Activated T-cell treated with anti-CD3 and anti-CD28 coated beads for 48 hours (primary cell): ENCODE measurements around the gene EGFL7.

Source experiments
- DNase-seq: peaks from one replicate; pipeline ENCODE4 v3.0.0-alpha.2; 2020; ENCODE audit warnings: low read depth

EGFL7 gene

GRCh38 chr9:136662656-136663581 is at the start of gene EGFL7:
Gene EGFL7, plus strand, starts transcription at chr9:136662916. Its CDS starts 5,367 bp downstream, at chr9:136668283.
- no peak for DNase-seq

DNA sequence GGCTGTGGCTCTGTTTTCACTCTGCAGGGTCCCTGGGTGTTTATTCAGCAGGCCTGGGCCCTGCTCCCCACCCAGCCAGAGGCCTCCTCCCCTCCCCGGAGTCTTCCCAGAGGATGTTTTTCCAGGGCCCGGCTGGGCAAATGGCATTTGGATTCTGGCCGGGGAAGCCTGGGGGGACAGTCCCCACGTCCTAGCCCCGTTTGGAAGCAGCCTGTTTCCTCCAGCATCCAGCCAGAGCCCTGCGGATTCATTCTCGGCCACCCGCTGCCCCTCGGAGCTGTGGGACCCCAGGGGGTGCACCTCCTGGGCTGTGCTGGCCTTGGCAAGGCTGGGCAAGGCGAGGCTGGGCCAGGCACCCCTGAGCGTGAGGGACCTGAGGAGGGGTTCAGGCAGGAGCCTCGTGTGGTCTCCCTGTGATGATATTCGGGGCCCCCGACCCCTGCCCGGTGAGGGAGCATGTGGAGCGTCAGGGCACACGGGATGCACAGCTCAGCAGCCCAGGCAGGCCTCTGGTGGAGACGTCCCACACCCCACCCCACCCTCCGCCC is 48.8 kb upstream of the EGFL7 start:
- no peak for DNase-seq

DNA sequence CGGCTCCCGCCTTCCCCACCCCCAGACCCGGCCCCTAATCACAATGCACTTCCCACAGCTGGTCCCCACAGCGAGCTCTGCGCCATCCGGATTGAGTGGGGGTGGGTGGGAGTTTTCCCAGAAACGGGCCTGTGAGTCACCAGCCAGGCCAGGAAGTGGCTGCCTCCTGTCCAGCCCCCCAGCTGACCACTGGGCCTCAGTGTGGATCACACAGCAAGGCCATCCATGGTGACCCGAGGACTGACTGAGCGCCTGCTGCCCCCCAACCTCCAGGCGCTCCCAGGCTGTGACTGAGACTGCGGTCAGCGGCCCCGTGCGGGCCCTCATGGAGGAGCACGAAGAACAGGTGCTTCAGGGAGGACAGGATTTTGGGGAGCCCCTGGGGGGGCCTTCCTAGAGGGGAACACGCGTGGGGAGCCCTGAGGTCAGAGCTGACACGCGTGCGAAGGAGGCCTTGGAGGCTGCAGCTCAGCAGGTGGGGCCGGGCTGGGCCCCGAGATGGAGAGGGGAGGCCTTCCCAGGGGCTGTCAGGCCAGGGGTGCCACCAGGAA is 48.3 kb upstream of the EGFL7 start:
- DNase-seq: no peak

DNA sequence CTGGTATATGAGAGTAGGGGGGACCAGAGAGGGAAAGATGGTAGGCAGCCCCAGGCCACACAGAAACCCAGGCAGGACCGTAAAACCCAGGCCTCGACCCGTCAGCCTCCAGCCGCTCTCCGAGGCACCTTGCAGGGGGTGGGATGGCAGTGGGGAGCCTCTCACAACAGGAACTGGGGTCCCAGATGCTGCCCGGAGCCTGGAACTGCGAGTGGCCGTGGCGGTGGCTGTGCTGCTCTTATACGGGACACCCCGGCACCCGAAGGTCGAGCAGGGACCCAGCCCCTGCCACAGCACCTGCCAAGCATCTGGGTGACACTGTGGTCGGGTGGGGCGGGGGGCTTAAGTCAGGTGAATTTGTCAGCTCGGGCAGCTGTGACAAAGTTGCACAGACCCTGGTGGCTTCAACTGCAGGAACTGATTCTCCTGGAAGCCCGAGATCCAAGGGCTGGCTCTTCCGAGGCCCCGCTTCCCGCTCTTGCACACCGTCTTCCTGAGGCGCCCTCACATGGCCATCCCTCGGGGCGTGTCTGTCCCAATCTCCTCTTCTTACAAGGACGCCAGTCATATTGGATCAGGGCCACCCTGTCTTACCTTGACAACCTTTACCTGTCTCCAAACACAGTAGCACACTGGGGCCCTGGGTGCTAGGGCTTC is 47.6 kb upstream of the EGFL7 start:
- DNase-seq: no peak

- DNase-seq: no peak
These were observed 46.9 kb upstream of the EGFL7 start for GRCh38 chr9:136615631-136616306.

DNA sequence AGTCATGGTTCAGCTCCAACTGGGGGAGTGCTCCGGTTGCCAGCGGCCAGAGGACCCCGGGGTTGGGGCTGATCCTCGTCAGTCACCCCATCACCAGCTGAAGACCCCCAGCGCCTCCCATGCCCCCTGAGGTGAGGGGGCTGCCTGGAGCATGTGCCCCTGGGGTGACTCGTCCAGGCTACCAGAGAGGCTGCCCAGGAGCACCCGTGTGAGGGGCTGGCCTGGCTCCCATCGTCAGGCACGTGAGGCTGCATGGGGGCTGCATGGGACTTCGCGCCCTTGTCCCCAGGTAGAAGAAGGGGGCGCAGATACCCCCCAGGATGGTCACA is 46.4 kb upstream of the EGFL7 start:
- DNase-seq: no peak

DNA sequence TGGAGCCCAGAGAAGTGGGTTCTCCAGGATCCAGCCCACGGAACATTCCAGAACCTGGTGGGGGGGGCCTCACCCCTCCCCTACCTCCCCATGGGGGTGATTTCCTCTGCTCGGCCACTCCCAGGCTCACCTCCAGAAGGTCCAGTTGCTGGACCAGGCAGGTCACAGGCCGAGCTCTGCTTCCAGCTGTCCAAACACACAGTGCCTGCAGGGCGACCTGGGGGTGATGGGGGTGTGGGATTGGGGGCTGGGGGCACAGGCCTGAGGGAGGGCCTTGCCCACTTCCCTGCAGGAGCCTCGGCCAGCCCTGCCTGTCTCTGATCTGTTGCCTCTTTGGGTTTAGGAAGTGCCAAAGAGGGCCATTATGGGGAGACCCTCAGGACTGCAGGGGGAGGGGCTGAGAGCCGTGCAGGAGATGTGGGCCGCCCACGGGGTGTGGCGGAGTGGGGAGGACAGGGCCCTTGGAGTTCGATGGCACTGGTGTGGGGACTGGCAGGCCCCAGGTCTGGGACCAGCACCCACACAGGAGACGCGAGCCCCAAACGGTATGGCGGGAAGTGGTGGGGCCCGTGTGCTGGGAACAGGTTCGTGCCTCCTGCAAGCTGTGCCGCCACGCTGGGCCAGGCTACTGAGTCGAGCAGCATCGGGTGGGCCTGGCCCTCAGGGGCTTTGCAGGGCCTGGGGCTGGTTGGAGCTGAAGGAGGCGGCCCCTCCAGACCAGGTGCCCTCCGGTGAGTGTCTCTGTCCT is 45.6 kb upstream of the EGFL7 start:
- DNase-seq: no peak

GRCh38 chr9:136617746-136618579 is 44.8 kb upstream of the EGFL7 start:
- DNase-seq: no peak

- no peak for DNase-seq
These were observed 43.9 kb upstream of the EGFL7 start for GRCh38 chr9:136618580-136619547.

DNA sequence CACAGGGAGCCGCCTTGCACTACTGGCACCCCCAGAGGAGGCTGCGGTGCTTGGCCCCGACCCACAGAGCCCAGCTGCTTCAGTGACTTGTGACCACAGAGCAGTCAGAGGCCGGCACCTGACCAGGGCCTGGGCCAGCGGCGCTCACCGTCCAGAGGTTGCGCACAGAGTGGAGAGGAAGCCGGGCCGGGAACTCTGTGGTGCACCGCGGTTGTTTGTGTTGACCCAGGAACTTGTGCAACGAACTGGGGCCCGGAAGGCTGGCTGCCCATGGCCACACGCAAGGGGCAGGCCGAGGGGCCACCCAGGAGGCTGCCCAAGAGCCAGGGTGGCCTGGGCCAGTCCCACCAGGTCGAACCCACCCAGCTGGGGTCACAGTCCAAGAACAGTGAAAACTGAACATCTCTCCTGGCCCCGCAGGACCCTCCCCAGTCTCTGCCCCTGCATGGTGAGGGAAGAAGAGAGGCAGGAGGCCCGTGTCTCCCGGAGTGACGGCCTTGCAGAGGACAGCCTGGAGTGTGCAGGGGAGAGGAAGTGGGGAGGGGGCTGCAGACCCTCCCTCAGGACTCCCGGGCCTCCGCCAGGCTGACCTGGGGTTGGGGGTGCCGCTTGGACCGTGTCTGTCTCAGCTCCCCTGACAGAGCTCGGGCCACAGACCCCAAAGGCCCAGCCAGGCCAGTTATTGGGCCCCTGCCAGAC is 42.8 kb upstream of the EGFL7 start:
- DNase-seq: no peak

- DNase-seq: no peak
These were observed 42.2 kb upstream of the EGFL7 start for GRCh38 chr9:136620441-136621018.

DNA sequence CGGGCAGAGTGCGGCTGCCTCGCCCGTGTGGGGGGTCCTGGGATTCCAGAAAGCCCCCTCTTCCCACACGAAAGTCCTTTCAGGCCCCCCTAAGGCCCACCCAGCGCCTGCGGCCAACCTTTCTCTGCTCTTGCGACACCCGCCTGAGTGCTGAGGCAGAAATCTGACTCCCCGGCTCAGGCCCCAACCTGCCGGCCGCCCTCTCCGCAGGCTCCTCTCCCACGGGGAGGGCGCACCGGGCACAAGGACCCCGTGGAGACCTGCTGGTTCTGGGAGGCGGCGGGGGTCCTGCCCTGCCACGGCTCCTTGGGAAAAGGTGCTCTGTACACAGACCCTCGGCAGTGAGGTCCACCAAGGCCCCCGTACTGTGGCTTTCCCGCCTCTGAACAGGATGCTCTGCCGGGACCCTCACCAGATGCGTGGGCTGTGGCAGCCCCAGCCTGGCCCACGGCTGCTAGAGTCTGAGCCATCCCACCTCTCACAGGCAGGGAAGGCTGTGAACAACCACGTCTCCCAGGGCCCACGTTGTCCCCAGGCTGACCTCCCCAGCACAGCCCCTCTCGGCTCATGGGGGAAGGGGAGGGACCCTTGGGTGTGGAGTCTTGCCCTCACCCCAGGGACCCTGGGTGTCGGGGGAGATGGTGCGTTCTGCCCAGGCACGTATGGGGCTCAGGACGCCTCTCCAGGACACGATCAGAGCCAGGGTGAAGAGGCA is 41.5 kb upstream of the EGFL7 start:
- DNase-seq: no peak

- no peak for DNase-seq
These were observed 41.0 kb upstream of the EGFL7 start for GRCh38 chr9:136621734-136622093.

GRCh38 chr9:136622538-136622948 is 40.2 kb upstream of the EGFL7 start:
- no peak for DNase-seq

DNA sequence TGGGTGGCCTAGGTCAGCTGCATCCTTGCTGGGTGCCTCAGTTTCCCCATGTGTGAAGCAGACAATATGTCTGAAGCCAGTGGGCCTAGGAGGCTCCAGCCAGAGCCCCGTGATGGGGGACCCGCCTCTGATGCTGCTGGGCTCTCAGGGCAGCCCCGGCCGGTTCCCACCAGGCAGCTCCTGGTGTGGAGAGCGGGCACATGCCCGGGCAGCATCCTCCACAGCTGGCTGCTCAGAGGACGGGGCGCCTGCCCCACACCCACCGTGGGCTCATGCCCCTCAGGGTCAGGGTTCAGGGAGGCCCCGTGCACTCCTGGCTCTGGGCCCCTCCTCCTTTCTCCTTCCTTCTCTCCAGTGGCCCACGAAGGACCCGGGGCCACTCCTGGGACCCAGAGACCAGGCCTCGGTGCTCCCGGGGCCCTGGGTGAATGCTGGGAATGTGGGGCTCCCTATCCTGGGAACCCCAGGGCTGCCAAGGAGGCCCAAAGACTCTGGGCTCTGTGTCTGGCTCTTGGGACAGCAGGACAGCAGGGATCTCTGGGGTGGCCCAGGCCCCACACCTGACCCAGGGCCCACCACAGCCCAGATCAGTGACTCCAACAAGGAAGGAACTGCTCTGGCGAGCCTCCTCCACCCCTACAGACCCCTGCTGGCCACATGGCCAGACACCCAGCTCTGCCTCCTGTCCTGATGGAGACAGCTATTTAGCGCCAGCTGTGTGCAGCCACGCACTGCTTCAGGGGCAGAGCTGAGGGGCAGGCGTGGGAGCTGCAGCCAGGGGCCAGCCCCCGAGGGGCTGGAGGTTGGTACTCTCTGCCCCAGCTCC is 39.5 kb upstream of the EGFL7 start:
- no peak for DNase-seq

DNA sequence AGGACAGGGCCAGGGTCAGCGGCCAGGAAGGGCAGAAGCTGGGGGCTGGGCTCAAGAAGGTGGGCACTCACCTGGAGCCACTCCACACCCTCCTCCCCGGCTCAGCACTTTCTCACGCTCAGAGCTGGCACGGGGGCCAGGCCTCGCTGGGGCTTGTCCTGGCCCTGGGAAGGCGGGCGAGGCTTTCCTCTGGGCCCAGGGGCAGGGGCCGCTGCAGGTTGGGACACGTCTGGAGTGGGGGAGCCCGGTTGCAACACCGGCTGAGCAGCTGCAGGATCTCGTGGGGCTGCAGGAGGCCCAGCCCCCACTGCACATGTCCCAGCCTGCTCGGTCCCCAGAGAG is 38.9 kb upstream of the EGFL7 start:
- no peak for DNase-seq
